ENCODE measurements around the gene MRPL1. TPM values are rescaled to one million over a fixed set of nuclear protein-coding genes. Genes with fewer than 3 reads are reported as not detected.
"Not testable (repeated sequence)": the region's sequence is repeated elsewhere in the genome, so short reads cannot be mapped to it uniquely, and the experiment has no call there.

Gene MRPL1
- polyA plus RNA-seq, 1 experiment = 49.9 TPM

- no peaks in the 10 kb centered on the region for H3K27me3 ChIP-seq (ENCODE audit: control insufficient read depth, insufficient read depth, low read length)
- H3K9me3 ChIP-seq (ENCODE audit: control insufficient read depth, insufficient read depth, low read length) = peaks cover 2% of the 10 kb centered on the region; the same call in 1 of the 2 replicates
- CTCF ChIA-PET = interaction anchor here (1.8 kb wide), 1 partner anchor 29 kb away, joined by 6 read pairs; no protein-coding TSS in a partner anchor
- POLR2A ChIA-PET = no interaction called here
- DNase-seq (ENCODE audit: low read depth, low spot score) = no peak
- TF ChIP-seq CTCF (IDR thresholded peaks at IDR 0.05; ENCODE audit: low read depth, low read length) = no peak
- no peak overlapping the region for H3K4me3 ChIP-seq (ENCODE audit: low read depth, low read length)
- H3K27ac ChIP-seq (ENCODE audit: low read depth, low read length) = no peak overlapping the region
Measured at GRCh38 chr4:77930154-77930639, 67.6 kb downstream of the MRPL1 start.

GRCh38 chr4:77930876-77931275, 68.2 kb downstream of the MRPL1 start:
- TF ChIP-seq CTCF (IDR thresholded peaks at IDR 0.05; ENCODE audit: low read depth, low read length) = no peak
- no peaks in the 10 kb centered on the region for H3K9me3 ChIP-seq (ENCODE audit: control insufficient read depth, insufficient read depth, low read length)
- no peak overlapping the region for H3K4me3 ChIP-seq (ENCODE audit: low read depth, low read length)
- POLR2A ChIA-PET = no interaction called here
- H3K27ac ChIP-seq (ENCODE audit: low read depth, low read length) = no peak overlapping the region
- CTCF ChIA-PET = interaction anchor here (1.7 kb wide), 1 partner anchor 8 kb away, joined by 4 read pairs; no protein-coding TSS in a partner anchor
- no peaks in the 10 kb centered on the region for H3K27me3 ChIP-seq (ENCODE audit: control insufficient read depth, insufficient read depth, low read length)
- DNase-seq (ENCODE audit: low read depth, low spot score) = no peak

GRCh38 chr4:77931452-77932135, 69.0 kb downstream of the MRPL1 start:
- H3K27ac ChIP-seq (ENCODE audit: low read depth, low read length) = no peak overlapping the region
- H3K27me3 ChIP-seq (ENCODE audit: control insufficient read depth, insufficient read depth, low read length) = no peaks in the 10 kb centered on the region
- no peaks in the 10 kb centered on the region for H3K9me3 ChIP-seq (ENCODE audit: control insufficient read depth, insufficient read depth, low read length)
- ChIA-PET POLR2A (no interaction called here), CTCF (interaction anchor here (1.7 kb wide), 1 partner anchor 9 kb away, joined by 4 read pairs; no protein-coding TSS in a partner anchor)
- no peak for TF ChIP-seq CTCF (IDR thresholded peaks at IDR 0.05; ENCODE audit: low read depth, low read length)
- no peak overlapping the region for H3K4me3 ChIP-seq (ENCODE audit: low read depth, low read length)
- no peak for DNase-seq (ENCODE audit: low read depth, low spot score)

- no peak for TF ChIP-seq CTCF (IDR thresholded peaks at IDR 0.05; ENCODE audit: low read depth, low read length)
- POLR2A ChIA-PET = no interaction called here
- no peak for DNase-seq (ENCODE audit: low read depth, low spot score)
- H3K27me3 ChIP-seq (ENCODE audit: control insufficient read depth, insufficient read depth, low read length) = no peaks in the 10 kb centered on the region
- CTCF ChIA-PET = no interaction called here
- H3K27ac ChIP-seq (ENCODE audit: low read depth, low read length) = no peak overlapping the region
- H3K9me3 ChIP-seq (ENCODE audit: control insufficient read depth, insufficient read depth, low read length) = no peaks in the 10 kb centered on the region
- no peak overlapping the region for H3K4me3 ChIP-seq (ENCODE audit: low read depth, low read length)
Measured at GRCh38 chr4:77938560-77938959, 75.9 kb downstream of the MRPL1 start.

GRCh38 chr4:77945929-77946328, 83.3 kb downstream of the MRPL1 start:
- POLR2A ChIA-PET; CTCF ChIA-PET; H3K9me3 ChIP-seq (ENCODE audit: control insufficient read depth, insufficient read depth, low read length); H3K4me3 ChIP-seq (ENCODE audit: low read depth, low read length); H3K27ac ChIP-seq (ENCODE audit: low read depth, low read length); H3K27me3 ChIP-seq (ENCODE audit: control insufficient read depth, insufficient read depth, low read length); DNase-seq (ENCODE audit: low read depth, low spot score): not testable (repeated sequence)
